Hematopoietic multipotent progenitor cell treated with erythropoietin and hydrocortisone succinate and interleukin-3 and kit ligand, for 4 days (in vitro differentiated cells): ENCODE measurements around the gene CAMKK2.
A peak's percentile ranks its signal among the peaks of the same experiment; 100 is the strongest.
"Not testable (repeated sequence)": the region's sequence is repeated elsewhere in the genome, so short reads cannot be mapped to it uniquely, and the experiment has no call there.

Source experiments
- DNase-seq: peaks from one replicate; pipeline ENCODE4 v3.0.0-alpha.2; 2015

Gene CAMKK2

DNA sequence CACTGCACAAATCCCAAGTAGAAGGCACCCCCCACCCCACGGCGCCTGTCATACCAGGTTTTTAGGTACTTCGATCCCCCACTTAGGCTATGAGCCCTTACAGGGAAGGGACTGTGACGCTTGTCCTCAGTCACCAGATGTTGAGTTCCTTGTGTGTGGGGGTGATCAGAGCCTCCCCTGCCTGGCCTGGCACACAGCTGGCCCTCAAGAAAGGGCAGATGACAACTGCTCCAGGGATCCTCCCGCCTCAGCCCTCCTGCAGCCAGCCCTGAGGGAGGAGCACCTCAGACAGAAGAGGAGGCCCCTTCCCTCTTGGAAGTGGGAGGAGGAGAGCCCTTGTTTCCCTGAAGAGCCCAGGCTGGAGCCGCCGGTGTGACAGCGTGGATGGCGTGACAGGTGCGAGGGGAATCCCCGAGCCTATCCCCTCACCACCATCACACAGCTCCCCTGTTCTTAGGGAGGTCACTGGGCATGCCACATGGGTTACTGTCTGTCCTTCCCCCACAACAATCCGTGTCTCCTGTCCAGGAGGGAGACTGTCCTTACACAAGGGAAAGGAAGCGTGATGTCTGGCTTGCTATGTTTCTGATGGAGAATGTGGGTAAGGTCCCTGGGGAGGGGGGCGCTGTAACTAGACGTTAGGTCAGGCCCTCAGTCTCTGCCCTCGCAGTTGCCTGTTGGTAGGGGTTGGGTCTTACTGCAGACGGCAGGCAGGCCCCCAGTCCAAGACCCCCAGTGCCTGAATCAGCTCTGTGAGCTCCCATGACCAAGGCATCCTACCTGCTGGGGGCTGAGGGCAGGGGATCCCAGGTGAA lies 55.1 kb downstream of the CAMKK2 start:
- no peak for DNase-seq

- peak; percentile 88 for DNase-seq
Measured at GRCh38 chr12:121240484-121241101, 55.9 kb downstream of the CAMKK2 start.

GRCh38 chr12:121240062-121240420 lies 56.5 kb downstream of the CAMKK2 start:
- DNase-seq = no peak

DNA sequence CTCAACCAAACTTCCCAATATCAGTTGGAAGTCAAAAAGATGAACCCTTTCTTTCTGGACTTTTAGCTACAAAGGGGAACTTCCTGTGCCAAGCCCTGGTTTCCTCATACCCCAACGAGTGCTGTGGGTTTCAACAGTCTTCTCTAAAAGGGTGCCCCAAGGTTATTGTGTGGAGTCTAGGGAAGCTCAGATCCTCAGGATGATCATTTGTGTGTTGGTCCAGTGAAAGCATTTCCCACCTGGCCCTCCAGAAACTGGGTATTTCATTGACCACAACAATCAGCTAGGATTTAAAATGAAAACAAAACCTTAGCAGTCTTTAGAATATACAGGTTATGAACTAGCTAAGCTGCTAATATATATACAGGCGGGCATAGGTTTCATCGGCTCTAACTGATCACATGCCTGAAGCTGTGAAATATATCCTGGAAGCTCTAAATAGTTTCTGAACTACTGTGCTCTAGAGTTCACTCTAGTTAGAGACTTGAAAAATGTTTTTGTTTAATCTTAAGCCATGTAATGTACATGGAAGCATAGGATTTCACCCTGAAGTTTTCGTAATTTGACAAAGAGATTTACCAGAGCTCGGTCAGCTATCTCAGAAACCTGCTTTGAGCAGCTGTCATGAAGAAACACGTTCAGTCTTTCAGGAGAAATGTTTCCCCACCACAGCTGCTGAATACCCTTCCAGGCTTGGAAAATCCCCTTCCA lies 57.0 kb downstream of the CAMKK2 start:
- peak; percentile 78 for DNase-seq

GRCh38 chr12:121238604-121239350 lies 57.7 kb downstream of the CAMKK2 start:
- DNase-seq = peak; percentile 76

DNA sequence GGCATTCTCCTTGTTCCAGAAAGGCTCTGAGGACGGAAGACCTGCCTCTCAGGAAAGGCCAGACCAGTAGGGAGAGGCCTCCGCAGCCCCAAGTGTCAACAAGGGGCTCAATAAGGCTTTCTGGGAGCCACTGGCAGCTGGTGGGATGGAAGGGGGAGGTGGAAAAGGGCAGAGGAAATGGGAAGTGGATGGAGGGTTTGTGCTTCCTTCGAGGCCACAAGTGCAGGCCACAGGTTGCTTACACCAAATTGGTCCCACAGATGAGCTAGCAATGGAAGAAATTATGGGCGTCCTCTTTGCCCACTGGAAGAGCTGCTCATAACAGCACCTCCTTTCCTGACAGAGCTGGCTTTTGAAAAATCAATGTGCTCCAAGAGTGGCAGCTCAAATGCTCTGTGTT lies 58.4 kb downstream of the CAMKK2 start:
- DNase-seq = no peak

- DNase-seq = no peak
Measured at GRCh38 chr12:121237415-121237814, 59.1 kb downstream of the CAMKK2 start.

- DNase-seq = no peak
Measured at GRCh38 chr12:121236776-121237175, 59.7 kb downstream of the CAMKK2 start.

- no peak for DNase-seq
Measured at GRCh38 chr12:121233628-121234020, 62.9 kb downstream of the CAMKK2 start.

DNA sequence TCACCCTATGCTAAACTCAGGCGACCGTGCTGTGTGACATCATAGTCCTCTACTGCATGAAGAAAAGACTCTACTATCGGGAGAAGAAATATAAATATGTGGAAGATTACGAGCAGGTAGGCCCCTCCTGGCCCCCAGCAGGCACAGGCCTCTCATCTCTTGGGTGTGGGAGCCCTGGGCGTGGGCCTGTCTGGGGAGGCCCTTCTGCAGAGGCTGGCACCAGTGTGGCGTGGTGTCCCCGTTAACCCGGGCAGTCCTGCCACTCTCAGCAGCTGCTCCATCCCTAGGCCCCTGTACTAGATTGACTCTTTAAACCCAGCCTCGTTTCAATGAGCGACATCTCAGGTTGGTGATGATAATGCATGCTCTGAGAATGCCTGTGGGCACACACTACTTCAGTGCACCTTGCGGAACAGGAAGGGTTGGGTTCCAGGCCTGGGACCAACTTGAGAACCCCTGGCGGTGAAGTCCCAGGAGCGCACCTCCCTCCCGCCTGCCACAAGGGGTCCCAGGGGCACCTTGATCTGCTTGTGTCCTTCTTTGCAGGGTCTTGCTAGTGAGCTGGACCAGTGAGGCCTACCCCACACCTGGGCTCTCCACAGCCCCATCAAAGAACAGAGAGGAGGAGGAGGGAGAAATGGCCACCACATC lies 63.4 kb downstream of the CAMKK2 start:
- DNase-seq = no peak

GRCh38 chr12:121232163-121232562 lies 64.3 kb downstream of the CAMKK2 start:
- DNase-seq = no peak

DNA sequence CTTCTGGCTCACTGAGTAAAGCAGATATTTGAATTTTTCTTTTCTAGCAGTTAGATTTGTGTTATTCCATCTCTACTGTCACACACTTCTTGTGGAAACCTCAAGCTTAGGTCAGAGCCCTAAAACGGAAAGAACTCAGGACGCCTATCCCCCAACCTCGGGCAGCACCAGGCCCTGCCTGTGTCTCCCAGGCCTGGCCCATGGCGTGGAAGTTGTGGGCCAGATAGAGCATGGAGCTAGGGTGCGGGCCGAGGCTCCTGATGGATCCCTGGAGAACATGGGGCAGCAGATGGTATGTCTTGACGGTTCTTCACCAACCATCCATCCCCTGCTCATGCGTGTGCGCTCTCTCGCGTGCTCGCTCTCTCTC lies 66.0 kb downstream of the CAMKK2 start:
- no peak for DNase-seq

DNA sequence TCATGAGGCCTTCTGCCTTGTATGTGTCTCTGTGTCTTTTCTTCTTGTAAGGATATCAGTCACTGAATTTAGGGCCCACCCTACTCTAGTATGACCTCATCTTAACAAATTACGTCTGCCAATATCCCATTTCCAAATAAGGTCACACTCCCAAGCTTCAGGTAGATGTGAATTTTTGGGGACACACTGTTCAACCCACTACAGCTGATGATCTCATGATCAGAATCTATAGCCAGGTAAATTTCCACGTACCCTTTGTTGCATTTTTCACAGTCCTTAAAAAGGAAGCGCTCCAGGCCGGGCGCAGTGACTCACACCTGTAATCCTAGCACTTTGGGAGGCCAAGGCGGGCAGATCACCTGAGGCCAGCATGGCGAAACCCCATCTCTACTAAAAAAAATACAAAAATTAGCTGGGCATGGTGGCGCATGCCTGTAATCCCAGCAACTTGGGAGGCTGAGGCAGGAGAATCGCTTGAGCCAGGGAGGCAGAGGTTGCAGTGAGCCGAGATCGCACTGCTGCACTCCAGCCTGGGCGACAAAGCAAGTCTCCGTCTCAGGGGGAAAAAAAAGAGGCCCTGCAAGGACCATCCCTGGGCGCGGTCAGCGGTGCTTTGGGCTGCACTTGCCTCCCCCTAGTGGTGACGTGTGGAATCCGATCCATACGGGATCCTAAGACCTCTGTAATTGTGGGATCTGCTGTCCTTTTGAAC lies 66.5 kb downstream of the CAMKK2 start:
- peak; percentile 92 for DNase-seq

GRCh38 chr12:121228919-121229665 lies 67.4 kb downstream of the CAMKK2 start:
- no peak for DNase-seq

DNA sequence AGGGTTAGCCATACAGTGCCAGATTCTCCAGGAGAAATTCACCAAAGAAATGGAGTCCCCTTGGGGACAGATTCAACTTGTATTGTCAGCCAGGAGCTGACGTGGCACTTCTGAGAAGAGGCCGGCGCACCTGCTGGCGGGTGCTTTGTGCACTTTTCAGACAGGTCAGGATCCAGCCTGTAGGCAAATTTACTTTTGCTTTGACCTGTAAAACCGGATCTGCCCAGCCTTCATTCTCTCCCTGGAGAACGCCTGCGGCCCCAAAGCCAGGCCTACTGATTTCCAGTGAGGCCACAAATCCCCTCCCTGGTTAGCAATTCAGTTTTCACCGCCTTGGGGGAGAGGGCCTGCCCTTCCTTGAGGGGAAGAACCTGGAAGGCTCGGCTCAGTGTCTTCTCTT lies 69.2 kb downstream of the CAMKK2 start:
- DNase-seq = no peak

DNA sequence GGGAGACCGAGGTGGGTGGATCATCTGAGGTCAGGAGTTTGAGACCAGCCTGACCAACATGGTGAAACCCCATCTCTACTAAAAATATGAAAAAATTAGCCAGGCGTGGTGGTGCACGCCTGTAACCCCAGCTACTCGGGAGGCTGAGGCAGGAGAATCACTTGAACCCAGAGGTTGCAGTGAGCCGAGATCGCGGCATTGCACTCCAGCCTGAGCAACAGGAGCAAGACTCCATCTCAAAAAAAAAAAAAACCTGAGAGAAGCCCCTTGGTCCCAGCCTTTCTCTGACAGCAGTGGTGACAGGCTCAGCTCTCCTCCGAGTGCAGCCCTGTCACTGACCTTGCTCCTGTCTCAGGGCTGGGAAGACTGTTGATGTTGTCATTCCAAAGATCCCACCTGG lies 69.6 kb downstream of the CAMKK2 start:
- DNase-seq = not testable (repeated sequence)

DNA sequence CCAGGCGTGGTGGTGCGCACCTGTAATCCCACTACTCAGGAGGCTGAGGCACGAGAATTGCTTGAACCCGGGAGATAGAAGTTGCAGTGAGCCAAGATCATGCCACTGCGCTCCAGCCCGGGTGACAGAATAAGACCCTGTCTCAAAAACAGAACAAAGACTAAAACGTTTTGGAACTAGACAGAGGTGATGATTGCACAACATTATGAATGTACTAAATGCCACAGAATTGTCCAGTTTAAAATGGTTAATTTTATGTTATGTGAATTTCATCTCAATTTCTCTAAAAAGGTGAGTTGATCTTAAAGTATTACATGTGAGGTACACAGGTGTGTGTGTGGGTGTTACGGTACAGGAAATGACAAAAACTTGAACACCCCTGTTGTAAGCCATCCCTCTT lies 70.1 kb downstream of the CAMKK2 start:
- DNase-seq = no peak

GRCh38 chr12:121224591-121224990 lies 71.9 kb downstream of the CAMKK2 start:
- peak; percentile 65 for DNase-seq

- peak; percentile 79 for DNase-seq
Measured at GRCh38 chr12:121223292-121224285, 72.9 kb downstream of the CAMKK2 start.

GRCh38 chr12:121222847-121223246 lies 73.7 kb downstream of the CAMKK2 start:
- no peak for DNase-seq
